Panc1 (cell line): ENCODE results near the gene EML1. TPM values are rescaled to one million over a fixed set of nuclear protein-coding genes. Genes with fewer than 3 reads are reported as not detected.

Source experiments
- ATAC-seq: fragments of 200-7000 bp; cut with Tn5 transposase; 2 replicates; pipeline ENCODE4 v1.9.1; 2020; ENCODE audit warnings: mild to moderate bottlenecking, moderate library complexity
- BruUV-seq: library from RNA; stranded (reverse); fragments of 400-500 nt; replicated peaks from 2 replicates; lab custom pipeline; 2021; lab: Mats Ljungman, UMichigan
- CTCF ChIA-PET: fragments of 300-600 bp; sonication (Branson Sonifier 250); formaldehyde crosslinking; loops from one replicate; lab custom pipeline; 2022; ENCODE audit warnings: antibody characterized with exemption; lab: Charles Lee
- POLR2A ChIA-PET: fragments of 300-600 bp; sonication (Branson Sonifier 250); formaldehyde crosslinking; loops from one replicate; lab custom pipeline; 2022; ENCODE audit warnings: antibody characterized with exemption; lab: Charles Lee
- DNase-seq: peaks from one replicate; pipeline ENCODE4 v3.0.0-alpha.2; 2010; ENCODE audit warnings: low read depth, low spot score
- H3K27ac ChIP-seq: 2 replicates; pipeline ENCODE4 v1.5.1; 2011; ENCODE audit warnings: mild to moderate bottlenecking, low read length, inconsistent platforms
- H3K27me3 ChIP-seq: fragments of 200-500 bp; sonication (Bioruptor generic); 2 replicates; pipeline ENCODE4 v1.6.0; 2014; ENCODE audit warnings: low read length, inconsistent platforms; ENCODE audit not compliant: control insufficient read depth, insufficient read depth
- H3K36me3 ChIP-seq: fragments of 200-500 bp; sonication (Bioruptor generic); 2 replicates; pipeline ENCODE4 v1.5.1; 2014; ENCODE audit warnings: inconsistent platforms, mild to moderate bottlenecking, low read length, moderate library complexity; ENCODE audit not compliant: control insufficient read depth, insufficient read depth
- H3K4me1 ChIP-seq: 2 replicates; pipeline ENCODE4 v1.5.1; 2011; ENCODE audit warnings: inconsistent platforms, mild to moderate bottlenecking, low read length, moderate library complexity; ENCODE audit not compliant: control insufficient read depth, insufficient read depth
- H3K4me3 ChIP-seq, 2 experiments: 2 replicates each; pipeline ENCODE4 v1.5.1; 2011 to 2012; ENCODE audit warnings: low read depth in 2 of 2, low read length in 2 of 2, mild to moderate bottlenecking in 2 of 2, inconsistent platforms in 1 of 2, moderate library complexity in 1 of 2
- H3K9me3 ChIP-seq: fragments of 200-500 bp; sonication (Bioruptor generic); 2 replicates; pipeline ENCODE4 v1.5.1; 2014; ENCODE audit warnings: low read depth, mild to moderate bottlenecking, inconsistent platforms, low read length, moderate library complexity; ENCODE audit not compliant: control insufficient read depth, insufficient read depth
- CTCF ChIP-seq: fragments of 450-650 bp; IDR thresholded peaks from 2 replicates; pipeline ENCODE4 v1.5.1; 2017; ENCODE audit warnings: mild to moderate bottlenecking
- POLR2AphosphoS5 ChIP-seq: IDR thresholded peaks from 2 replicates; pipeline ENCODE4 v1.6.1; 2012; ENCODE audit warnings: mild to moderate bottlenecking, low read depth, low read length, moderate library complexity
- SIN3A ChIP-seq: IDR thresholded peaks from 2 replicates; pipeline ENCODE4 v1.6.1; 2012; ENCODE audit warnings: low read depth, mild to moderate bottlenecking, low read length, moderate library complexity, borderline replicate concordance; ENCODE audit not compliant: insufficient read depth
- TCF7L2 ChIP-seq: IDR thresholded peaks from 2 replicates; pipeline ENCODE4 v1.6.1; 2011; ENCODE audit warnings: mild to moderate bottlenecking, low read depth, low read length, inconsistent platforms
- in situ Hi-C: cut with HindIII; loops from 2 replicates; pipeline ENCODE4 v1.10.0; 2016; ENCODE audit warnings: low sequenced_read_pairs, low pct_unique_long_range_greater_than_20kb
- intact Hi-C: fragments of 100-400 bp; cut with micrococcal nuclease; formaldehyde crosslinking; loops from one replicate; pipeline ENCODE4 v1.10.0; 2022; ENCODE audit not compliant: unreplicated experiment
- total RNA-seq: library from RNA; stranded (reverse); gene quantifications from one replicate; pipeline ENCODE4 v1.2.1, GENCODE V29; 2021; ENCODE audit not compliant: unreplicated experiment
- TF ChIP-seq, protein P1 (sequence below), 2 experiments: IDR thresholded peaks; 2 replicates each; pipeline ENCODE4 v1.6.1; 2011 to 2012; ENCODE audit warnings: low read depth in 2 of 2, control low read depth in 1 of 2, low read length in 1 of 2, mild to moderate bottlenecking in 1 of 2, moderate library complexity in 1 of 2; ENCODE audit not compliant: insufficient read depth in 1 of 2

EML1 gene
- total RNA-seq, 1 experiment from 2014 or later, result 35.3 TPM

DNA sequence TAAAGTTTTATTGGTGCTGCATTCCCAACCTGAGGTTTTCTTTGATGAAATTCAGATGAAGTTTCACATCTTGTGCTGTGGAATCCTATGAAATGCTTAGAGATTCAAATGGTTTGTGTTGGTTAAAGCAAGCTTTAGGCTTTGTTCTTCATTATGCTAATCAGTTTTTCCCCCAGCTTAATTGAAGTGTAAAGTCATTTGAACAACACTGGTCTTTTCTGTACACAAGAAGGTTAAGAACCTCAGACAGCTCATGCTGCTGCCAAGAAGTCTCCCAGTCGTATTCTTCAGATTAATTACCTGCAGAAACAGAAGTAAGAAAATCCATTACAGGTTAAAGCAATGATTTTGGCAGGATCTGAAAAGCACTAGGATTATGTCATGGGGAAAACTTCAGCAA is 48.9 kb downstream of the EML1 start:
- Histone ChIP-seq H3K9me3 (no peaks in the 10 kb centered on the region; the same call in 1 of the 2 replicates), H3K27ac (no peak overlapping the region), H3K27me3 (no peaks in the 10 kb centered on the region), H3K4me1 (peaks cover 30% of the 10 kb centered on the region), H3K36me3 (no peaks in the 10 kb centered on the region), H3K4me3 (no peak overlapping the region)
- no TSS peak for BruUV-seq
- POLR2A ChIA-PET, result no interaction called here
- ATAC-seq (no peak), DNase-seq (no peak)
- in situ Hi-C loops, result no loop called here
- CTCF ChIA-PET, result no interaction called here
- TF ChIP-seq SIN3A, result no peak
- TF ChIP-seq, protein P1, sequence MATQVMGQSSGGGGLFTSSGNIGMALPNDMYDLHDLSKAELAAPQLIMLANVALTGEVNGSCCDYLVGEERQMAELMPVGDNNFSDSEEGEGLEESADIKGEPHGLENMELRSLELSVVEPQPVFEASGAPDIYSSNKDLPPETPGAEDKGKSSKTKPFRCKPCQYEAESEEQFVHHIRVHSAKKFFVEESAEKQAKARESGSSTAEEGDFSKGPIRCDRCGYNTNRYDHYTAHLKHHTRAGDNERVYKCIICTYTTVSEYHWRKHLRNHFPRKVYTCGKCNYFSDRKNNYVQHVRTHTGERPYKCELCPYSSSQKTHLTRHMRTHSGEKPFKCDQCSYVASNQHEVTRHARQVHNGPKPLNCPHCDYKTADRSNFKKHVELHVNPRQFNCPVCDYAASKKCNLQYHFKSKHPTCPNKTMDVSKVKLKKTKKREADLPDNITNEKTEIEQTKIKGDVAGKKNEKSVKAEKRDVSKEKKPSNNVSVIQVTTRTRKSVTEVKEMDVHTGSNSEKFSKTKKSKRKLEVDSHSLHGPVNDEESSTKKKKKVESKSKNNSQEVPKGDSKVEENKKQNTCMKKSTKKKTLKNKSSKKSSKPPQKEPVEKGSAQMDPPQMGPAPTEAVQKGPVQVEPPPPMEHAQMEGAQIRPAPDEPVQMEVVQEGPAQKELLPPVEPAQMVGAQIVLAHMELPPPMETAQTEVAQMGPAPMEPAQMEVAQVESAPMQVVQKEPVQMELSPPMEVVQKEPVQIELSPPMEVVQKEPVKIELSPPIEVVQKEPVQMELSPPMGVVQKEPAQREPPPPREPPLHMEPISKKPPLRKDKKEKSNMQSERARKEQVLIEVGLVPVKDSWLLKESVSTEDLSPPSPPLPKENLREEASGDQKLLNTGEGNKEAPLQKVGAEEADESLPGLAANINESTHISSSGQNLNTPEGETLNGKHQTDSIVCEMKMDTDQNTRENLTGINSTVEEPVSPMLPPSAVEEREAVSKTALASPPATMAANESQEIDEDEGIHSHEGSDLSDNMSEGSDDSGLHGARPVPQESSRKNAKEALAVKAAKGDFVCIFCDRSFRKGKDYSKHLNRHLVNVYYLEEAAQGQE (IDR thresholded peaks at IDR 0.05; ENCODE audit: insufficient read depth in 1 of 2, low read depth in 2 of 2, low read length in 1 of 2), result no peak
- intact Hi-C loops, result no loop called here

DNA sequence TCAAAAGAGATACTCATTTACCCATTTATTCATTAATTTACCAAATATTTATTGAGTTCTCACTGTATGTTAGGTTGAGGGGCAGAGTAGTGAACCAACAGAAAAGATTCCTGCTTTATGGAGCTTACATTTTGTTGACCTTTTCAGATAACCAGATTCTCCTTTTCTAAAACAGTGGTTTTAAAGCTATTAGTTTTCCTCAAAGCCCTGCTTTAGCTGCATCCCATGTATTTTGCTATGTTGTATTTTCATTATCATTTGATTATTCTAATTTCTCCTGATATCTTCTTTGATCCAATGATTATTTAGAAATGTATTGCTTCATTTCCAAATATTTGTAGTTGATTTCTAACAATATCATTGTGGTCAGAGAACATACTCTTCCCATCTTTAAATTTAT is 53.6 kb downstream of the EML1 start:
- Histone ChIP-seq H3K36me3 (no peaks in the 10 kb centered on the region), H3K4me3 (no peak overlapping the region), H3K9me3 (peaks cover 3% of the 10 kb centered on the region; the same call in 1 of the 2 replicates), H3K27me3 (no peaks in the 10 kb centered on the region), H3K27ac (no peak overlapping the region), H3K4me1 (peaks cover 6% of the 10 kb centered on the region)
- in situ Hi-C loops, result no loop called here
- ATAC-seq (no peak), DNase-seq (no peak)
- ChIA-PET POLR2A (no interaction called here), CTCF (no interaction called here)
- no TSS peak for BruUV-seq
- intact Hi-C loops, result no loop called here
- TF ChIP-seq POLR2AphosphoS5, result no peak
- no peak for TF ChIP-seq SIN3A
- no peak for TF ChIP-seq CTCF
- no peak for TF ChIP-seq TCF7L2
- TF ChIP-seq, protein P1 (IDR thresholded peaks at IDR 0.05; ENCODE audit: insufficient read depth in 1 of 2, low read depth in 2 of 2, low read length in 1 of 2), result no peak
